HL-60 (cell line): Measurements from ENCODE around the gene RGPD8.

ENCODE experiments used
- REST ChIP-seq: IDR thresholded peaks from 2 replicates; pipeline ENCODE4 v1.6.1; 2012; ENCODE audit warnings: low read depth; ENCODE audit not compliant: insufficient replicate concordance
- TF ChIP-seq, protein P1 (sequence below): IDR thresholded peaks from one replicate; pipeline ENCODE4 v1.5.1; 2011; ENCODE audit warnings: low read length, control low read depth, inconsistent platforms; ENCODE audit not compliant: insufficient read depth

DNA sequence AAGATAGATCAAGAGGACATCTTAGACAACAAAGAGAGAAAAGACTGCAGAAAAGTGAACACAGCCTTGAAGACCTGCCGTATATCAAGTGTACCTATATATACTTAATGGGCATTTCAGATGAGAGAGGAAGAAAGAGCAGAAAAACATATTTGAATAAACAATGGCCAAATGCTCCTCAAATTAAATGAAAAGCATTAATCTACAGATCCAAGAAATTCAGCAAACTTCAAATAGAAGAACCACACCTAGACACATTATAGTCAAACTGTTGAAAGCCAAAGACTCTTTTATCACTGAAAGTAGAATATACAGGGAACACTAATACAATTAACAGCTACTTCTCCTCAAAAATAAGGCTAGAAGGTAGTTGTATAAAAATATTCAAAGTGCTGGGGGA, 29.8 kb upstream of the RGPD8 start:
- TF ChIP-seq, protein P1, sequence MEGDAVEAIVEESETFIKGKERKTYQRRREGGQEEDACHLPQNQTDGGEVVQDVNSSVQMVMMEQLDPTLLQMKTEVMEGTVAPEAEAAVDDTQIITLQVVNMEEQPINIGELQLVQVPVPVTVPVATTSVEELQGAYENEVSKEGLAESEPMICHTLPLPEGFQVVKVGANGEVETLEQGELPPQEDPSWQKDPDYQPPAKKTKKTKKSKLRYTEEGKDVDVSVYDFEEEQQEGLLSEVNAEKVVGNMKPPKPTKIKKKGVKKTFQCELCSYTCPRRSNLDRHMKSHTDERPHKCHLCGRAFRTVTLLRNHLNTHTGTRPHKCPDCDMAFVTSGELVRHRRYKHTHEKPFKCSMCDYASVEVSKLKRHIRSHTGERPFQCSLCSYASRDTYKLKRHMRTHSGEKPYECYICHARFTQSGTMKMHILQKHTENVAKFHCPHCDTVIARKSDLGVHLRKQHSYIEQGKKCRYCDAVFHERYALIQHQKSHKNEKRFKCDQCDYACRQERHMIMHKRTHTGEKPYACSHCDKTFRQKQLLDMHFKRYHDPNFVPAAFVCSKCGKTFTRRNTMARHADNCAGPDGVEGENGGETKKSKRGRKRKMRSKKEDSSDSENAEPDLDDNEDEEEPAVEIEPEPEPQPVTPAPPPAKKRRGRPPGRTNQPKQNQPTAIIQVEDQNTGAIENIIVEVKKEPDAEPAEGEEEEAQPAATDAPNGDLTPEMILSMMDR = no peak
- no peak for TF ChIP-seq REST
